Measurements from ENCODE around the gene TAC4.
"Not testable (repeated sequence)": the region's sequence is repeated elsewhere in the genome, so short reads cannot be mapped to it uniquely, and the experiment has no call there.

The TAC4 gene

DNA sequence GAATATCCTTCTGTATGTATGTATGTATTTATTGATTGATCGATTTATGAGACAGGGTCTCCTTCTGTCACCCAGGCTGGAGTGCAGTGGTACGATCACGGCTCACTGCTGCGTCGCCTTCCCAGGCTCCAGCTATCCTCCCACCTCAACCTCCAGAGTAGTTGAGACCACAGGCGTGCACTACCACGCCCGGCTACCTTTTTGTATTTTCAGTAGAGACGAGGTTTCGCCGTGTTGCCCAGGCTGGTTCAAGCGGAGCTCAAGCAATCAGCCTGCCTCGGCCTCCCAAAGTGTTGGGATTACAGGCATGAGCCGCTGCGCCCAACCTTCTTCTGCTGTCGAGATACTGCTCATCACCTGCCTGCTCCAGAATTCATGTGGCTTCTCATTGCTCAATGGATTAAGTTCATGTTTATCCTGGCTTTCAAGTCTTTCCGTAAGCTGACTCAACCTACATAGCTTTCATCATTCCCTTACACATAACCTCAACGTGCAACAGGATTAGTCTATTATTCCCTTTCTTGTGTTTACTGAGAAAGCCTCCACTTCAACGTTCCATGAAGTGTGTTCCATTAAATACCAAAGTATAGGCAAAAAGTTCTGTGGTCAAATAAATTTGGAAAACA, 13.6 kb downstream of the TAC4 start:
- FAIRE-seq, result no peak
- no peak for DNase-seq (ENCODE audit: insufficient read length, low spot score)
- TF ChIP-seq, protein P1, sequence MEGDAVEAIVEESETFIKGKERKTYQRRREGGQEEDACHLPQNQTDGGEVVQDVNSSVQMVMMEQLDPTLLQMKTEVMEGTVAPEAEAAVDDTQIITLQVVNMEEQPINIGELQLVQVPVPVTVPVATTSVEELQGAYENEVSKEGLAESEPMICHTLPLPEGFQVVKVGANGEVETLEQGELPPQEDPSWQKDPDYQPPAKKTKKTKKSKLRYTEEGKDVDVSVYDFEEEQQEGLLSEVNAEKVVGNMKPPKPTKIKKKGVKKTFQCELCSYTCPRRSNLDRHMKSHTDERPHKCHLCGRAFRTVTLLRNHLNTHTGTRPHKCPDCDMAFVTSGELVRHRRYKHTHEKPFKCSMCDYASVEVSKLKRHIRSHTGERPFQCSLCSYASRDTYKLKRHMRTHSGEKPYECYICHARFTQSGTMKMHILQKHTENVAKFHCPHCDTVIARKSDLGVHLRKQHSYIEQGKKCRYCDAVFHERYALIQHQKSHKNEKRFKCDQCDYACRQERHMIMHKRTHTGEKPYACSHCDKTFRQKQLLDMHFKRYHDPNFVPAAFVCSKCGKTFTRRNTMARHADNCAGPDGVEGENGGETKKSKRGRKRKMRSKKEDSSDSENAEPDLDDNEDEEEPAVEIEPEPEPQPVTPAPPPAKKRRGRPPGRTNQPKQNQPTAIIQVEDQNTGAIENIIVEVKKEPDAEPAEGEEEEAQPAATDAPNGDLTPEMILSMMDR (IDR thresholded peaks at IDR 0.05; ENCODE audit: insufficient read depth, missing control alignments), result no peak

DNA sequence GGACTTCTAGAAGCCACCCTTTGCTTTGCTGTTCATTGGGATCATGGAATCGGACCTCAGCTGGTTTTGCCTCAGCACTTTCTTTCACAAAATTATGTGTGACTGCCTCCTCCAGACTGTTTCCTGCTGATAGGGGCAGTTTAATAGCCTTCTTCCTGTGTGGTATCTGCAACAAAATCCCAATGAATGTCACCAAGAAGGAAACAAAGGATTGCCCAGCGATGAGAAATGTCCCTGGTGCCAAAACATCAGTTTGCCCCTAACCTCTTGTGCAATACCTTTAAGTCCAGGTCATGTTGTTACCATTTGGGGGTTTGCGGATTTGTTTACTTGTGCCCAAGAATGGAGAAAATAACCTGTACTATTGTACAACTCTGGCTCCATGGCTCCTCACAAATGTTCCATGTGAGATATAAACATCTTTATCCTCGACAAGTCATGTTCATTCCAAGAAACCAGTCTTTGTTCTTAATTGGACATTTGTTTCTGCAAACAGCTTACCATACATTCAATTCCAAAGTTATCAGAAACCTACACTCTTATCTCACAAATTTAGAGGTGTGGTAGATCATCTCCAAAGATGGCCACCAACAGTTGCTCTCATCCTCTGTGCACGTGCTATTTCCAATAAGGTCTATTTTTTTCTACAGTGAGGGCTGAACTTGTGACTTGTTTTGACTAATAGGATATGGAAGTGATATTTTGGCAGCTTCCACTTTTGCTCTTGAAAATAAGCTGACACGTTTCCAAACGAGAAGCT, 14.8 kb downstream of the TAC4 start:
- FAIRE-seq (no peak), DNase-seq (ENCODE audit: insufficient read length, low spot score) (no peak)
- TF ChIP-seq, protein P1 (IDR thresholded peaks at IDR 0.05; ENCODE audit: insufficient read depth, missing control alignments), result no peak

DNA sequence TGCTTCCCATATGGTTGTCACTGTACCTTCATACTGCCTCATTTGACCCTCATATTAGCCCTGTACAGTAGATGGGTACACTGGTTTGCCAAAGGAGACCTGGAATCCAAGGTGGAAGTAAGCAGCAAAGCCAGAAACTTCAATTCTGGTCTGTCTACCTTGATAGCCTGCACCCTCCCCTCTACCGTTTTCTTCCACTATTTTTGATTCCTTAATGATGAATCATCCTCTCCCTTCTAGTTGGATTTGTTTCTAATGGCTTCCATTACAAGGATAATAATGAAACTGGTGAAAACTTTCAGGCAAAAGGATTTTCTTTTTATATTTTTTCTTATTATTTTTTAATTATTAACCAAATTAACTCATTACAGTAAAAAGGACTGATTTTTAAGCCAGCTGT, 17.3 kb downstream of the TAC4 start:
- DNase-seq (ENCODE audit: insufficient read length, low spot score) (no peak), FAIRE-seq (no peak)
- TF ChIP-seq, protein P1 (IDR thresholded peaks at IDR 0.05; ENCODE audit: insufficient read depth, missing control alignments), result no peak

DNA sequence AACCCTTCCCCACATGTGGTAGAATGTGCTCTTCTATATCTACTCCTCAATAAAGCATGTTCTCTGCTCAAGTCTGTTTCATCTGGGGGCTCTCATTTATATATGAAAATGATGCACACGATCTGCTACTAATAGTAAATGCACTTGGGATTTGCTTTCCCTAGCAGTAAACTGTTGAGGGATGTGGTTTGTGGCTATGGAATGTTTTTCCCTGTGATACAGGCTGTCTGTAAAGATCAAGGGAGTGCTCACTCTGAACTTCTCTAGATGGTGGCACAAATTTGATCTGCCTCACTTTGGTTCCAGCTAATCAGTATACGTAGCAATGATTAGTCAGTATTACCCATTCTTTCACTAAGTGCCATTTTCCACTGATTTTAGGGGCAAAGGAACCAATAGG, 18.8 kb downstream of the TAC4 start:
- FAIRE-seq (no peak), DNase-seq (ENCODE audit: insufficient read length, low spot score) (no peak)

DNA sequence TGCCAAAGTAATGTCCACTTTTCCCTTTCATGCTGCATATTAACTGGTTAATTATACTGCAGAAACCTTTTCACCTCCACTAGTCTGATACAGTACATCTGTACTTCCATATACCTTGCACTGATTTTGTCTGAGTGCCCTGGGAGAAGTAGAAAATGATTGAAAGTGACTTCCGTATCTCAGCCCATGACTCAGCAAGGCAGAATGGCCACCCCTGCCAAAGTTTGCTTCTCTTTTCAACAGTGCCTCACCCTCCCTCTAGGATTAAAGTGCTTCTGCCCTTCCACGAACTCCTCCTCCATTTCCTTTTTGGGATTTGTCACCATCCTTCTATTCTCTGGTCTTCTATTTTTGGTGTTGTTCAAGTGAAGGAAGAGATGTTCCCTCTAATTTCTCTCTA, 19.5 kb downstream of the TAC4 start:
- not testable (repeated sequence) for FAIRE-seq; DNase-seq (ENCODE audit: insufficient read length, low spot score)

More for the DNA sequence above, 18.8 kb downstream of the TAC4 start:
- TF ChIP-seq, protein P1 (IDR thresholded peaks at IDR 0.05; ENCODE audit: insufficient read depth, missing control alignments), result no peak

DNA sequence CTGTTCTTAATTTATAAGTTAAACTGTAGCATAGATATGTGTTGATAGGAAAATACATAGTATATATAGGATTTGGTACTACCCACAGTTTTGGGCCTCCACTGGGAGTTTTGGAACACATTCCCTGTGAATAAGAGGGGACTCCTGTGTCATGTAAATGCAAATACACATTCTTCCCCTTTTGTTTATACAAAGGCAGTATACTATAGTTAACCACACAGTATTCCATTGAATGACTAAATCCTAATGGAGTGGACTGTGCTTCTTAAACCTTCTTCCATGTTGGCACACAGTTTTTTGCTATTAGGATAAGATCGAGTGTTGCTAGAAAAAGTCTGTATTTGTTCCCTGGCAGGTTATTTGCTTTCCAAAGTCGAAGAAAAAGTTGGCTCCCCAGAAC, 22.2 kb downstream of the TAC4 start:
- TF ChIP-seq, protein P1 (IDR thresholded peaks at IDR 0.05; ENCODE audit: insufficient read depth, missing control alignments), result no peak
- FAIRE-seq (no peak), DNase-seq (ENCODE audit: insufficient read length, low spot score) (no peak)

DNA sequence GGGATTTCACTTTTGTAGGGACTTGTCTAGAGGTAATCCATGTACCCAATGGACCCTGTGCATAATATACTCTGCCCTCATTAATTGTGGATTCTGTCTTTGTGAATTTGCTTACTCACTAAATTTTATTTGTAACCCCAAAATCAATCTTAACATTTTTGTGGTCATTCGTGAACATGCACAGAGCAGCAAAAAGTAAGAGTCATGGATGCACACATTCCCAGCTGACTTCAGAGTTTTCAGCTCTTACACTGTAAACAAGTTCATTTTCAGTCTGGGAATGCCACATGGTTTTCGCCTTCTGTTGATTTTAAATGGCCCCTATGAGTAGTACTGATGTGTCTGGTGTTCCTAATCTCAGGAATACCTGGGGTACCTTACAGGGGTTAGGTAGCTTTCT, 24.3 kb downstream of the TAC4 start:
- DNase-seq (ENCODE audit: insufficient read length, low spot score), result no peak
- TF ChIP-seq, protein P1 (IDR thresholded peaks at IDR 0.05; ENCODE audit: insufficient read depth, missing control alignments), result no peak
- no peak for FAIRE-seq

Measured in D721Med (cell line).